Stimulated activated CD4-positive, alpha-beta T cell treated with anti-CD3 and anti-CD28 coated beads, Interleukin-1b, Interleukin-23, amount 100 ng/mL, for 1 hour (primary cell): ENCODE results near the gene RGP1.
A peak's percentile ranks its signal among the peaks of the same experiment; 100 is the strongest.

Experiments used
- DNase-seq, 2 donors: peaks; one replicate each; pipeline ENCODE4 v3.0.0-alpha.2; 2020; ENCODE audit warnings: low read depth in 2 of 2

The RGP1 gene

GRCh38 chr9:35743880-35744518 lies 5.1 kb upstream of the RGP1 start:
- no peak for DNase-seq

GRCh38 chr9:35745569-35745968 lies 3.5 kb upstream of the RGP1 start:
- DNase-seq, result no peak

GRCh38 chr9:35746583-35746982 lies 2.5 kb upstream of the RGP1 start:
- no peak for DNase-seq

- no peak for DNase-seq
Measured at GRCh38 chr9:35748242-35748857, 737 bp upstream of the RGP1 start.

- DNase-seq, result peak in 1 of 2 donors; percentile 11
Measured at GRCh38 chr9:35749515-35750255, 598 bp downstream of the RGP1 start.

- DNase-seq, result no peak
Measured at GRCh38 chr9:35750256-35750531, 1.1 kb downstream of the RGP1 start.

GRCh38 chr9:35753466-35753865 lies 4.4 kb downstream of the RGP1 start:
- no peak for DNase-seq

- DNase-seq, result no peak
Measured at GRCh38 chr9:35754264-35754663, 5.2 kb downstream of the RGP1 start, which contains the start of gene MSMP. Gene MSMP (minus strand): TSS chr9:35754276. CDS start chr9:35754129, 147 bp downstream.

- DNase-seq, result no peak
Measured at GRCh38 chr9:35755071-35755470, 6.0 kb downstream of the RGP1 start.

- peak; percentile 55 to 68 for DNase-seq
Measured at GRCh38 chr9:35756275-35757225, 7.5 kb downstream of the RGP1 start.

GRCh38 chr9:35757226-35757891 lies 8.3 kb downstream of the RGP1 start:
- DNase-seq, result no peak

GRCh38 chr9:35757892-35758275 lies 8.8 kb downstream of the RGP1 start:
- no peak for DNase-seq

GRCh38 chr9:35758475-35759050 lies 9.5 kb downstream of the RGP1 start:
- no peak for DNase-seq

GRCh38 chr9:35759795-35760194 lies 10.7 kb downstream of the RGP1 start:
- DNase-seq, result no peak

- DNase-seq, result no peak
Measured at GRCh38 chr9:35760651-35761050, 11.6 kb downstream of the RGP1 start.

- no peak for DNase-seq
Measured at GRCh38 chr9:35763181-35763580, 14.1 kb downstream of the RGP1 start.

- DNase-seq, result no peak
Measured at GRCh38 chr9:35763803-35764202, 14.7 kb downstream of the RGP1 start.

- no peak for DNase-seq
Measured at GRCh38 chr9:35766997-35767396, 17.9 kb downstream of the RGP1 start.

GRCh38 chr9:35767458-35767857 lies 18.4 kb downstream of the RGP1 start:
- DNase-seq, result no peak

- DNase-seq, result no peak
Measured at GRCh38 chr9:35769763-35770162, 20.7 kb downstream of the RGP1 start.

- DNase-seq, result no peak
Measured at GRCh38 chr9:35771075-35771433, 22.0 kb downstream of the RGP1 start.
